ENCODE data around the gene FNIP2.
"Not testable (repeated sequence)": the region's sequence is repeated elsewhere in the genome, so short reads cannot be mapped to it uniquely, and the experiment has no call there.

FNIP2 gene

GRCh38 chr4:158927774-158928173 is 158.9 kb downstream of the FNIP2 start:
- not testable (repeated sequence) for H3K27ac ChIP-seq (ENCODE audit: low read depth, low read length); H3K4me1 ChIP-seq (ENCODE audit: insufficient read depth, low read length); H3K27me3 ChIP-seq (ENCODE audit: insufficient read depth, low read length); H3K4me3 ChIP-seq (ENCODE audit: low read length); H3K9ac ChIP-seq (ENCODE audit: low read depth, low read length); H3K9me3 ChIP-seq (ENCODE audit: insufficient read depth, low read depth, low read length); H3K36me3 ChIP-seq (ENCODE audit: insufficient read depth, low read length)
- WGBS: 96% methylated on average over 19 of the region's 19 CpGs

- WGBS: 87% methylated on average over 5 of the region's 5 CpGs
- Histone ChIP-seq H3K9ac (ENCODE audit: low read depth, low read length) (no peak overlapping the region), H3K9me3 (ENCODE audit: insufficient read depth, low read depth, low read length) (0 out of 2 replicates have a peak, but pooled peaks cover 4% of the 10 kb centered on the region), H3K27me3 (ENCODE audit: insufficient read depth, low read length) (no peaks in the 10 kb centered on the region), H3K4me3 (ENCODE audit: low read length) (no peak overlapping the region), H3K4me1 (ENCODE audit: insufficient read depth, low read length) (peaks cover 2% of the 10 kb centered on the region; the same call in 1 of the 2 replicates), H3K36me3 (ENCODE audit: insufficient read depth, low read length) (no peaks in the 10 kb centered on the region), H3K27ac (ENCODE audit: low read depth, low read length) (no peak overlapping the region)
Measured at GRCh38 chr4:158929939-158930638, 161.3 kb downstream of the FNIP2 start.

GRCh38 chr4:158930639-158930972 is 161.8 kb downstream of the FNIP2 start:
- Histone ChIP-seq H3K27ac (ENCODE audit: low read depth, low read length) (no peak overlapping the region), H3K4me3 (ENCODE audit: low read length) (no peak overlapping the region), H3K36me3 (ENCODE audit: insufficient read depth, low read length) (no peaks in the 10 kb centered on the region), H3K9me3 (ENCODE audit: insufficient read depth, low read depth, low read length) (0 out of 2 replicates have a peak, but pooled peaks cover 4% of the 10 kb centered on the region), H3K9ac (ENCODE audit: low read depth, low read length) (no peak overlapping the region), H3K4me1 (ENCODE audit: insufficient read depth, low read length) (peaks cover 7% of the 10 kb centered on the region; the same call in 1 of the 2 replicates), H3K27me3 (ENCODE audit: insufficient read depth, low read length) (no peaks in the 10 kb centered on the region)

GRCh38 chr4:158933236-158933635 is 164.4 kb downstream of the FNIP2 start:
- H3K27ac ChIP-seq (ENCODE audit: low read depth, low read length): no peak overlapping the region
- peaks cover 7% of the 10 kb centered on the region; the same call in 1 of the 2 replicates for H3K4me1 ChIP-seq (ENCODE audit: insufficient read depth, low read length)
- 0 out of 2 replicates have a peak, but pooled peaks cover 4% of the 10 kb centered on the region for H3K9me3 ChIP-seq (ENCODE audit: insufficient read depth, low read depth, low read length)
- H3K27me3 ChIP-seq (ENCODE audit: insufficient read depth, low read length): no peaks in the 10 kb centered on the region
- no peak overlapping the region for H3K4me3 ChIP-seq (ENCODE audit: low read length)
- no peak overlapping the region for H3K9ac ChIP-seq (ENCODE audit: low read depth, low read length)
- WGBS: 92% methylated on average over 2 of the region's 2 CpGs
- no peaks in the 10 kb centered on the region for H3K36me3 ChIP-seq (ENCODE audit: insufficient read depth, low read length)

DNA sequence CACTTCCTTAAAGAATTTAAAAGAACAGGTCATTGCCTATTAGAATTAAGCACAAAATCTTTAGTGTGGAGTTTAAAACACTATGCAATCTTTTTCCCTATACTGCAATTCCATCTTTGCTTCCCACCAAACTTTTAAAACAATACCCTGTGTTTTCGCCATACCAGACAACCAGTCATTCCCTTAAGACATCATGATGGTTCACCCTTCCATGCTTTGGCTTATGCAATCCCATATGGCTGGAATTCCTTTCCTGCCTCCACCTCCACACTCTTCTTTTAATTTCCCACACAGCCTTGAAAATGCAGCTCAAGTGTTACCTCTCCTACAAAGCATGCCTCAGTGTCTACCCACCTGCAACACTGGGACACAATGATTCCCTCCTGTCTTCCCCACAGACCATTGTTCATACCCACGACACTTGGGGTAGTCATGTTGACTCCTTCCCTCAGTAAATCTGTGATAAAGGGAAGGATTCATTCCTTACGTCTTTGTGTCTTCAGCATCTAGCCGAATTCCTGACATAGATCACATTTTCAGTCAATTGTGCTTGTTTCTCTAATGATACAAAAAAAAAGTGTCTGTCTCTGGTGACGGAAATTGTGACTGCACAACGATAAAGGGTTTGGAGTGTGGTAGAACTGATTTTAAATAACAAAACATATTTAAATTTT is 166.3 kb downstream of the FNIP2 start:
- no peaks in the 10 kb centered on the region for H3K36me3 ChIP-seq (ENCODE audit: insufficient read depth, low read length)
- no peaks in the 10 kb centered on the region for H3K9me3 ChIP-seq (ENCODE audit: insufficient read depth, low read depth, low read length)
- 96% methylated on average over 4 of the region's 6 CpGs for whole genome bisulfite sequencing
- H3K4me1 ChIP-seq (ENCODE audit: insufficient read depth, low read length): peaks cover 7% of the 10 kb centered on the region; the same call in 1 of the 2 replicates
- H3K27ac ChIP-seq (ENCODE audit: low read depth, low read length): no peak overlapping the region
- H3K4me3 ChIP-seq (ENCODE audit: low read length): no peak overlapping the region
- no peaks in the 10 kb centered on the region for H3K27me3 ChIP-seq (ENCODE audit: insufficient read depth, low read length)
- no peak overlapping the region for H3K9ac ChIP-seq (ENCODE audit: low read depth, low read length)

- Histone ChIP-seq H3K27me3 (ENCODE audit: insufficient read depth, low read length) (no peaks in the 10 kb centered on the region), H3K36me3 (ENCODE audit: insufficient read depth, low read length) (no peaks in the 10 kb centered on the region), H3K4me1 (ENCODE audit: insufficient read depth, low read length) (peaks cover 7% of the 10 kb centered on the region; the same call in 1 of the 2 replicates), H3K4me3 (ENCODE audit: low read length) (no peak overlapping the region), H3K9me3 (ENCODE audit: insufficient read depth, low read depth, low read length) (no peaks in the 10 kb centered on the region), H3K27ac (ENCODE audit: low read depth, low read length) (no peak overlapping the region), H3K9ac (ENCODE audit: low read depth, low read length) (no peak overlapping the region)
- 92% methylated on average over 6 of the region's 6 CpGs for WGBS
Measured at GRCh38 chr4:158936238-158936637, 167.4 kb downstream of the FNIP2 start.

GRCh38 chr4:158938220-158939044 is 169.6 kb downstream of the FNIP2 start:
- no peak overlapping the region for H3K27ac ChIP-seq (ENCODE audit: low read depth, low read length)
- no peak overlapping the region for H3K4me3 ChIP-seq (ENCODE audit: low read length)
- H3K4me1 ChIP-seq (ENCODE audit: insufficient read depth, low read length): peaks cover 7% of the 10 kb centered on the region; the same call in 1 of the 2 replicates
- 91% methylated on average over 4 of the region's 4 CpGs for whole genome bisulfite sequencing
- no peak overlapping the region for H3K9ac ChIP-seq (ENCODE audit: low read depth, low read length)
- no peaks in the 10 kb centered on the region for H3K36me3 ChIP-seq (ENCODE audit: insufficient read depth, low read length)
- H3K9me3 ChIP-seq (ENCODE audit: insufficient read depth, low read depth, low read length): no peaks in the 10 kb centered on the region
- no peaks in the 10 kb centered on the region for H3K27me3 ChIP-seq (ENCODE audit: insufficient read depth, low read length)

DNA sequence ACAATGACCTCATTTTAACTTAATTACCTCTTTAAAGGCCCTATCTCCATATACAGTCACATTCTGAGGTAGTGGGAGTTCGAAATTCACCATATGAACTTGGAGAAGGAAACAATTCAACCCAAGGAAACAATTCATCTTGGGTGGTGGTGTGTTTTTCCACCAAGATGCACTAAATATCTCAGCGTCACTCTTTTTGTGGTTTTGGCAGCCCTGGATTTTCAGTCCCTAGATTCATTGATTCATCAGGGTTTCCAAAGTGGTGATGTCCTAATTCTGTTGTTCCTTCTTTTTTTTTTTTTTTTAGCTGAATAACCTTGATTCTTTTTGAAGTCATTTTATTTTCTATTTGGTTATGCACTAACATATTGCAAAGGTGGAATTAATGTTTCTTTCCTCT is 171.4 kb downstream of the FNIP2 start:
- H3K4me1 ChIP-seq (ENCODE audit: insufficient read depth, low read length): peaks cover 3% of the 10 kb centered on the region; the same call in 1 of the 2 replicates
- no peak overlapping the region for H3K27ac ChIP-seq (ENCODE audit: low read depth, low read length)
- no peaks in the 10 kb centered on the region for H3K27me3 ChIP-seq (ENCODE audit: insufficient read depth, low read length)
- H3K36me3 ChIP-seq (ENCODE audit: insufficient read depth, low read length): no peaks in the 10 kb centered on the region
- no peak overlapping the region for H3K4me3 ChIP-seq (ENCODE audit: low read length)
- no peaks in the 10 kb centered on the region for H3K9me3 ChIP-seq (ENCODE audit: insufficient read depth, low read depth, low read length)
- 90% methylated on average over 1 of the region's 2 CpGs for WGBS
- H3K9ac ChIP-seq (ENCODE audit: low read depth, low read length): no peak overlapping the region

- Histone ChIP-seq H3K9ac (ENCODE audit: low read depth, low read length) (no peak overlapping the region), H3K4me3 (ENCODE audit: low read length) (no peak overlapping the region), H3K27me3 (ENCODE audit: insufficient read depth, low read length) (no peaks in the 10 kb centered on the region), H3K27ac (ENCODE audit: low read depth, low read length) (no peak overlapping the region), H3K36me3 (ENCODE audit: insufficient read depth, low read length) (no peaks in the 10 kb centered on the region), H3K9me3 (ENCODE audit: insufficient read depth, low read depth, low read length) (no peaks in the 10 kb centered on the region), H3K4me1 (ENCODE audit: insufficient read depth, low read length) (no peaks in the 10 kb centered on the region)
Measured at GRCh38 chr4:158941321-158941720, 172.5 kb downstream of the FNIP2 start.

GRCh38 chr4:158941895-158942294 is 173.1 kb downstream of the FNIP2 start:
- H3K9me3 ChIP-seq (ENCODE audit: insufficient read depth, low read depth, low read length): no peaks in the 10 kb centered on the region
- no peak overlapping the region for H3K9ac ChIP-seq (ENCODE audit: low read depth, low read length)
- no peak overlapping the region for H3K4me3 ChIP-seq (ENCODE audit: low read length)
- 90% methylated on average over 2 of the region's 2 CpGs for WGBS
- no peak overlapping the region for H3K27ac ChIP-seq (ENCODE audit: low read depth, low read length)
- no peaks in the 10 kb centered on the region for H3K27me3 ChIP-seq (ENCODE audit: insufficient read depth, low read length)
- H3K4me1 ChIP-seq (ENCODE audit: insufficient read depth, low read length): no peaks in the 10 kb centered on the region
- H3K36me3 ChIP-seq (ENCODE audit: insufficient read depth, low read length): no peaks in the 10 kb centered on the region

DNA sequence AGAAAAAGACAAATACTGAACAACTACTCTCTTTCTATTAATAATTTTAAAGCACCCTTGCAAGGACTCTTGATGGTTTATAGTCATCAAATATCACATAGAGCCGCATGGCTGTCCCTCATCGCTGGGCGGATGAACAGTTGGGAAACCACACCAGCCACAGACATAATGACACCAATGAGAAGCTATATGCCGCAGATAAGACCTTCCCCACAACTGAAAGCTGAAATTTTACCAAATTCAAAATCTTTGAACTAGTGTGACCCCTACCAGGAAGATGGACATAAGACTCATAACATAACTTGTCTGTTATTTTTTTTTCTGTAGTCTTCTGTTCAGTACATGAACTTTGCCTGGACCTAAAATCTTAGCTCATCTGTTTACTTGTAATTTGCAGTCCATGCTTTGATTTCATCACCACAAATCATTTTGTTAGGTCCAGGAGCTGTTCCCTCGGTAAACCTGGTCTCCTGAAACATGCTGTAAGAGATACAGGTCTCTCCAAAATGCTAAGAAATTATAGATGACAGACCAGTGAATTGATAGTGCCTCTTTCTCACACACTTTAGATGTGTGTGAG is 176.8 kb downstream of the FNIP2 start:
- Histone ChIP-seq H3K9me3 (ENCODE audit: insufficient read depth, low read depth, low read length) (no peaks in the 10 kb centered on the region), H3K4me3 (ENCODE audit: low read length) (no peak overlapping the region), H3K9ac (ENCODE audit: low read depth, low read length) (no peak overlapping the region), H3K27ac (ENCODE audit: low read depth, low read length) (no peak overlapping the region), H3K36me3 (ENCODE audit: insufficient read depth, low read length) (no peaks in the 10 kb centered on the region), H3K4me1 (ENCODE audit: insufficient read depth, low read length) (peaks cover 5% of the 10 kb centered on the region; the same call in 1 of the 2 replicates), H3K27me3 (ENCODE audit: insufficient read depth, low read length) (no peaks in the 10 kb centered on the region)
- 97% methylated on average over 5 of the region's 5 CpGs for WGBS

All from HUES64 (cell line).